GM11168 (cell line): ENCODE results near the gene STAP1.
"Not testable (repeated sequence)": the region's sequence is repeated elsewhere in the genome, so short reads cannot be mapped to it uniquely, and the experiment has no call there.

Experiments
- in situ Hi-C: fragments of 300-500 bp; cut with MboI; formaldehyde crosslinking; loops from one replicate; pipeline ENCODE4 v1.12.0; 2022; ENCODE audit warnings: low sequenced_read_pairs; ENCODE audit not compliant: unreplicated experiment

The STAP1 gene

GRCh38 chr4:67558493-67558892 is at the start of gene STAP1:
Gene STAP1, plus strand, starts transcription at chr4:67558727. Its CDS starts 83 bp downstream, at chr4:67558810.
- in situ Hi-C loops = no loop called here

GRCh38 chr4:67512501-67512900 is 46.0 kb upstream of the STAP1 start:
- in situ Hi-C loops = no loop called here

- in situ Hi-C loops = no loop called here
Measured at GRCh38 chr4:67520141-67520540, 38.4 kb upstream of the STAP1 start.

GRCh38 chr4:67521506-67521905 is 37.0 kb upstream of the STAP1 start:
- in situ Hi-C loops = no loop called here

GRCh38 chr4:67522230-67522629 is 36.3 kb upstream of the STAP1 start:
- in situ Hi-C loops = no loop called here

GRCh38 chr4:67522851-67523671 is 35.5 kb upstream of the STAP1 start:
- in situ Hi-C loops = no loop called here

GRCh38 chr4:67524140-67524539 is 34.4 kb upstream of the STAP1 start:
- in situ Hi-C loops = not testable (repeated sequence)

- in situ Hi-C loops = no loop called here
Measured at GRCh38 chr4:67531379-67531962, 27.1 kb upstream of the STAP1 start.

GRCh38 chr4:67532397-67532796 is 26.1 kb upstream of the STAP1 start:
- in situ Hi-C loops = not testable (repeated sequence)

- in situ Hi-C loops = no loop called here
Measured at GRCh38 chr4:67533112-67533511, 25.4 kb upstream of the STAP1 start.

- in situ Hi-C loops = no loop called here
Measured at GRCh38 chr4:67535280-67535840, 23.2 kb upstream of the STAP1 start.

- in situ Hi-C loops = loop anchor here (10.0 kb wide), 1 partner anchor 165 kb away; the partner anchor contains the start of gene UBA6
Measured at GRCh38 chr4:67539830-67540229, 18.7 kb upstream of the STAP1 start.

GRCh38 chr4:67542076-67542475 is 16.5 kb upstream of the STAP1 start:
- in situ Hi-C loops = loop anchor here (10.0 kb wide), 1 partner anchor 163 kb away; the partner anchor contains the start of gene UBA6

GRCh38 chr4:67545199-67546003 is 13.1 kb upstream of the STAP1 start, which contains the start of gene CENPC:
Gene CENPC, minus strand, starts transcription at chr4:67545503. Its CDS starts 148 bp downstream, at chr4:67545355.
- in situ Hi-C loops = loop anchor here (10.0 kb wide), 1 partner anchor 159 kb away; the partner anchor contains the start of gene UBA6

- in situ Hi-C loops = loop anchor here (10.0 kb wide), 1 partner anchor 159 kb away; the partner anchor contains the start of gene UBA6
Measured at GRCh38 chr4:67546004-67546356, 12.5 kb upstream of the STAP1 start.

GRCh38 chr4:67546971-67547370 is 11.6 kb upstream of the STAP1 start:
- in situ Hi-C loops = loop anchor here (10.0 kb wide), 1 partner anchor 158 kb away; the partner anchor contains the start of gene UBA6

GRCh38 chr4:67549123-67549522 is 9.4 kb upstream of the STAP1 start:
- in situ Hi-C loops = loop anchor here (10.0 kb wide), 1 partner anchor 156 kb away; the partner anchor contains the start of gene UBA6

GRCh38 chr4:67550451-67550850 is 8.1 kb upstream of the STAP1 start:
- in situ Hi-C loops = loop anchor here (5.0 kb wide), 1 partner anchor 362 kb away; no protein-coding TSS in a partner anchor

- in situ Hi-C loops = loop anchor here (5.0 kb wide), 1 partner anchor 361 kb away; no protein-coding TSS in a partner anchor
Measured at GRCh38 chr4:67550857-67551256, 7.7 kb upstream of the STAP1 start.
